ENCODE measurements around the gene PRSS36.
"Not testable (repeated sequence)": the region's sequence is repeated elsewhere in the genome, so short reads cannot be mapped to it uniquely, and the experiment has no call there.

The PRSS36 gene

DNA sequence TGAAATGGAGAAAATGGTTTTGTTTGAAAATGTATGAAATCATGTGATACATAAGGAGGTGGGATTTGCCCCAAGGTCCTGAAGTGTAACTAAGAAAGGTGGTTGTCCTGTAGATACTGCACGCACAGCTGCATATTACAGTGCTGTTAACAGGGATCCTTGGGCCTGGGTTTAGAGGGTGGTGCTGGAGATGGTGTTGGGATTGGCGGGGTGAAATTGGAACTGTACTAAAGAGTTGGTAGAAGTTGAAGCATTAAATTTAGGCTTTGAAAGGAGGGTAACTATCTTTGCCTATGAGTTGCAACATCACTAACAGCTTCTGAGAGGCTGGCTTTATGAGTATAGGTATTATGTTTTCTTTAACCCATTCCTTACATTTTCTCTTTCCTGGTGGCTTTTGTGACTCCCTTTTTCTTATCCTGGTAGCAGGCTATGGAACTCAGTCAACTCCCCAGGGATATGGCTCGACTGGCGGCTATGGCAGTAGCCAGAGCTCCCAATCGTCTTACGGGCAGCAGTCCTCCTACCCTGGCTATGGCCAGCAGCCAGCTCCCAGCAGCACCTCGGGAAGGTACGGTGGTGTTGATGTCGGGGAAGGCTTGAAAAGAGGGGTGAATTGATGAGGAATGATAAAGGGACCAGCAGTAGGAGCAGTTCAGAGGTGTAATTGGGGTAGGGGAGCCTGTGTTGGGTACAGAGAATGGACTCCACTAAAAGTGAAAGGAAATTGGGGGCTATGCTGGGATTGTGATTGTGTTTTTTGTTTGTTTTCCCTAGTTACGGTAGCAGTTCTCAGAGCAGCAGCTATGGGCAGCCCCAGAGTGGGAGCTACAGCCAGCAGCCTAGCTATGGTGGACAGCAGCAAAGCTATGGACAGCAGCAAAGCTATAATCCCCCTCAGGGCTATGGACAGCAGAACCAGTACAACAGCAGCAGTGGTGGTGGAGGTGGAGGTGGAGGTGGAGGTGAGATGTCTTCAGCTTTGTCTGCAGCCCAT is 33.9 kb upstream of the PRSS36 start:
- no peak for DNase-seq

DNA sequence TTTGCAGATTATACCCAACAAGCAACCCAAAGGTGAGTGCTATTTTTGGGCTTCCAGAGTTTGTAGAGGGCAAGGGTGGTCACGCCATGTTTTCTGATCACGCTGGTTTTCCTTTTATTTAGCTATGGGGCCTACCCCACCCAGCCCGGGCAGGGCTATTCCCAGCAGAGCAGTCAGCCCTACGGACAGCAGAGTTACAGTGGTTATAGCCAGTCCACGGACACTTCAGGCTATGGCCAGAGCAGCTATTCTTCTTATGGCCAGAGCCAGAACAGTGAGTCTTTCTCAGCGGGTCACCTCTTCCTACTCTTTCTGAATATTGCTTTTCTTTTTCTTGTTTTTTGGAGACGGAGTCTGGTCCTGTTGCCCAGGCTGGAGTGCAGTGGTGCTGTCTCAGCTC is 32.5 kb upstream of the PRSS36 start:
- no peak for DNase-seq

DNA sequence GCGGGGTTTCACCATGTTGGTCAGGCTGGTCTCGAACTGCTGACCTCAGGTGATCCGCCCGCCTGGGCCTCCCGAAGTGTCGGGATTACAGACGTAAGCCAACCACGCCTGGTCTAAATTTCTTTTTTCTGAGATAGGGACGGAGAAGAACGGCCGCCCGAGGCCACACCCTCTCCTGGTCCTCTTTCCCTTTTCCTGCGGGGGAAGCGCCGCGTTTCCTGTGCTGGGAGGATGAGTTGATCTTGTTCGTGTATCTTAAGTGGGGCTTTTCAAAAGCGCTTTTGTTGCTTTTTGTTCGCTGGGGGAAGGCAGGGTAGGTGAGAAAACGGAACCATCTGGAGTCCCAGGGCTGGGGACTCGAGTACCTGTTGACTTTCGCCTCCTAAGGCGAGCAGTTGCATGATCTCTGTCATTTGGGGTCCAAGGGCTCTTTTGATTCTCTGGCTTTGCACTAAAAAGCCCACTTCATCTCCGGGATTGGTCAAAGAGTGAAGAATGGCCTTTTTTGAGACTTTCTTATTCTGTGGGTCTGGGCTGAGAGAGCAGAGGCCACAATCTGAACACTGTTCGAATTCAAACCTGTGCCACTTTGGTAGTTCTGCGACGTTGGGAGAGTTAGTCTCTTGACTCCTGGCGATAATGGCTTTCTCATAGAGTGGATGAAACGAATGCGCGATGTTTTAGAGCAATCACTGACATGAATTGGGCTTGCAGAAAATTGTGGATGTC is 31.4 kb upstream of the PRSS36 start:
- no peak for DNase-seq

DNA sequence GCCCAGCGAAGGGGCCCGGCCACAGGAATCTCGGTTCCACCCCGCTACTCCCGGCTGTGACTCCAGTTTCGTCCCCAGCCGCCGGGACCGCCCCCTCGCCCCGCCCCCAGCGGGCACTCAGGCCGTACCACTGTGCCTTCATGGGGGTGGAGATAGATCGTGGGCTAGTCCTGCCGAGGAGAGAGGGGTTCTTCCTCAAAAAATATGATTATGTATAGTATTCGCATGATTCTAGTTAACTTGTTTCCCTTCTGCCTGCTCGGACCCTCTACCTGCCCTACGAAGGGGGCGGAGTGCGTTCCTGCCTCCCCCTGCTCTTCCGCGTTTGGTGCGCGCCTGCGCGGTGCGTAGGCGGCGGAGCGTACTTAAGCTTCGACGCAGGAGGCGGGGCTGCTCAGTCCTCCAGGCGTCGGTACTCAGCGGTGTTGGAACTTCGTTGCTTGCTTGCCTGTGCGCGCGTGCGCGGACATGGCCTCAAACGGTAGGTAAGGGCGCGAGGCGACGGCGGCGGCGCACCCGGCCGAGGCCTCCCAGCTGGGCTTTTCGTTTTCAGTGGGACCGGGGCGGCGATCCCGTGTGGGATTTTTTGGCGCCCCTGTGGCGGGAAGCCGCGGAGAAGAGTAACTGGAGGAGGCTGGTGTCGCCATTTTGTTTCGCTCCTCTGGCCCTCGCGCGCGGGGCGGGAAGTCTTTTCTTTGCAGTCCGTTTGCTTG is 30.0 kb upstream of the PRSS36 start, which contains the start of gene FUS:
Gene FUS (plus strand): TSS at position 393 of the 713 bp plus-strand sequence. CDS start 76 bp downstream, at position 469.
- DNase-seq, result peak; percentile 79

DNA sequence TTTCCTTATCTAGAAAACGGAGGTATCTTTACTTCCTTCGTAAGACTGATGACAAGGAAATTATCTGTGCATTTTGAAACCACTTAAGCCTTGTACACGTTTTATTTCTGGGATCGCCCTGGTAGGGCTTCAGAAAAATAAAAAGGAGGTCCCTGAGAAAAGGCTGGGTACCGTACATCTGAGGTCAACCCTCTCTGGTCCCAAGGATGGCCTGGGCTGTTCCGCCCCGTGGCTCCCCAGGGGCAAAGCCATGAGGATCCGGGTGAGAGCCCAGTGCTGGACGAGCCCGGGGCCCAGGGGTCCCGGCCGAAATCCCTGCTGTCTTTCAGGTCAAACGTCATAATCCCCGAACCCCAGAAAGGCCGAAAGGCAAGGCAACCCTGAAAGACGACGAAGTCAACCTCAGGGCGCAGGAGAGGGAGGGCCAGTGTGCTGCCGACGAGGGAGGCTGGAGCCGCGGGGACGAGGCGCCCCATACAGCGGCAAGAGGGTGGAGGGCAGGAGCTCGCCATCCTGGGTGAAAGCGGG is 29.4 kb upstream of the PRSS36 start:
- no peak for DNase-seq

DNA sequence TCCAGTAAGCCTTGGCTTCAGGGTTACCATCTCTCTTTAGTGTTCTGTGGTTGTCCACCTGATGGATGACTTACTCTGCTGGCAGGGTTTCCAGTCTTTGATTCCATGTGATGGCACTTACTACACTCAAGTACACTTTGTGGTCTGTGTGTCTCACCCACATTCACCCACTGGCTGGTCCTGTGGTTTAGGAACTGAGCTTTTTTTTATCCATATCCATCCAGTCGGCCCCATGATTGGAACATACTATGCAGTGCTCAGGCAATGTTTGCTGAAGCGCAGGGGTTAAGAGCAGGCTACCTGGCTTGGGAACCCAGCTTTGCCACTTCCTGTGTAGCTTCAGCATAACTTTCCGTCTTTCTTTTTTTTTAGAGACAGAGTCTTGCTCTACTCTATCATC is 27.3 kb upstream of the PRSS36 start:
- DNase-seq, result no peak

DNA sequence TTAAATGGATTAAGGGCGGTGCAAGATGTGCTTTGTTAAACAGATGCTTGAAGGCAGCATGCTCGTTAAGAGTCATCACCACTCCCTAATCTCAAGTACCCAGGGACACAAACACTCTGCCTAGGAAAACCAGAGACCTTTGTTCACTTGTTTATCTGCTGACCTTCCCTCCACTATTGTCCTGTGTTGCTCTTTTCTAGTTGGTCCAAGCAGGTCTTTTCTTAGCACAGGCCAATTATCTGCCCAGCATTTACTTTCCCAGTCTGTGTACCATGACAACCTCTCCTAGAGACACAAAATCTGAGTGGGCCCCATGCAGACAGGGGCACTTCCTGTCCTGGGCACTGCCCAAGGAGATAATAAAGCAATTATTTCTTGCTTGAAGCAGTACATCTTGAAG is 20.2 kb upstream of the PRSS36 start:
- not testable (repeated sequence) for DNase-seq

DNA sequence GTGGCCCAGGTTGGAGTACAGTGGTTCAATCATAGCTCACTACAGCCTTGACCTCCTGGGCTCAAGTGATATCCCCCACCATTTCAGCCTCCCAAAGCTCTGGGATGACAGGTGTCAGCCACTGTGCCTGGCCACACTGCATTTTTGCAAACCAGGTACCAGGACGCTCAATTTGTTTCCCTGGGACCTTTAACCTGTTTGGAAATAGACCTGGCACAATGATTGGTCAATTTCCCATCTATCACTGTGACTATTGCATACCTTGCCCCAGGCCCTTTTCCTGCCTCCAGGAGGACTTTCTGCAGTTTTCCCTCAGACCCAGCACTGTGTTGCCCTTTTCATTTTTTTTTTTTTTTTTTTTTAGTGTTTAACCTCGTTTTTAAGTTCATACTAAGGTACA is 19.0 kb upstream of the PRSS36 start:
- no peak for DNase-seq

DNA sequence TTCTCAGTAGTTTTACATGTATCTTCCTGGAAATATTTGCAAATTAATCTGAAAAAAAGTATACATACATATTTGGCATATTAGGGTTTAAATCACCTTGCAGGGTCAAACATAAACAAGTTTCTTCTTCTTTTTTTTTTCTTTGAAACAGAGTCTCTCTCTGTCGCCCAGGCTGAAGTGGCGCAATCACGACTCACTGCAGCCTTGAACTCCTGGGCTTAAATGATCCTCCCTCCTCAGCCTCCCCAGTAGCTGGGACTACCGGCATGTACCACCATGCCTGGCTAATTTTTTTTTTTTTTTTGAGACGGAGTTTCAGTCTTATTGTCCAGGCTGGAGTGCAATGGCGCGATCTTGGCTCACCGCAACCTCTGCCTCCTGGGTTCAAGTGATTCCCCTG is 17.4 kb upstream of the PRSS36 start:
- no peak for DNase-seq

DNA sequence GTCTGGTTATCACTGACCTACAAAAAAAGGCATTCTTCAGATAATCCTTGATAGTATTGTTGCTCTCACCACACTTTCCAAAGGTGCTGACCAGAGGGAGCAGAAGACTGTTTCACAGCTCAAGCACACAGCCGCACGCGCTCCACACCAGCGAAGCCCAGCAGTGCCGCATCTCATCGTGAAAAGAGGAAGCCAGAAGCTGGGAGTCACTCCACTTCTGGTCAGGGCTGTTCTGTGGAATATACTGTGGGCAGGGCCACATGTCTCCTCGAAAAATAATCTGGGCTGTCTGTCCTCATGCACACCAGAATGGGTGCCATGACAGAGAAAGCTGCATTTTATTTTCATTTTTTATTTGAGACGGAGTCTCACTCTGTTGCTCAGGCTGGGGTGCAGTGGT is 7.3 kb upstream of the PRSS36 start:
- DNase-seq, result no peak

DNA sequence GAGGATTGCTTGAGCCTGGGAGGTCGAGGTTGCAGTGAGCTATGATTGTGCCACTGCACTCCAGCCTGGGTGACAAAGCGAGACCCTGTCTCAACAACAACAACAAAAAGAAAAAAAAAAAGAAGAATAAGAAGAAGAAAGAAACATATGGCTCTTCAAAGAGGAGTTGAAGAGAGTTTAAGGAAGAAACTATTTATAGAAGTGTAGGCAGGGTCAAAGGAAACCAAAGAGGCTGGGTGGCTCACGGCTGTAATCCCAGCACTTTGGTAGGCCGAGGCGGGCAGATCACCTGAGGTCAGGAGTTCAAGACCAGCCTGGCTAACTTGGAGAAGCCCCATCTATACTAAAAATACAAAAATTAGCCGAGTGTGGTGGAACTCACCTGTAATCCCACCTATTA is 1.1 kb upstream of the PRSS36 start:
- not testable (repeated sequence) for DNase-seq

DNA sequence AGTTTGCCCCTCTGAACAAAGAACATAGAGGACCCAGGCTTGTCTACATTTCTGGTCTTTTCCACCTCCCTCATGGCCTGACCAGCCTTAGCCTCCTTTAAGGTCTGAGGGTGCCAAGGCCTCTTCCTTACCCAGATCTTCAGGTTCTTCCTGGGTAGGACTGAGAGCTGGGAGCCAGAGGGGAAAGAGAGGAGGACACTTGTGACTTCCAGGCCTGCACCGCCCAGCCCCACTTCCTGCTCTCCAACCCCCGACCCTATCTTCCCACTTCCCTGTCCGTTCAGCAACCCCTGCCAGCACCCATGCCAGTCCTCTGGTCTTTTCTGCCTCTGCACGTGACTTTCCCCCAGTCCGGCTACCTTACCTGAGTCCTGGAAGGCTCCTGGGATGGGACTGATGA is 534 bp downstream of the PRSS36 start:
- DNase-seq, result no peak

DNA sequence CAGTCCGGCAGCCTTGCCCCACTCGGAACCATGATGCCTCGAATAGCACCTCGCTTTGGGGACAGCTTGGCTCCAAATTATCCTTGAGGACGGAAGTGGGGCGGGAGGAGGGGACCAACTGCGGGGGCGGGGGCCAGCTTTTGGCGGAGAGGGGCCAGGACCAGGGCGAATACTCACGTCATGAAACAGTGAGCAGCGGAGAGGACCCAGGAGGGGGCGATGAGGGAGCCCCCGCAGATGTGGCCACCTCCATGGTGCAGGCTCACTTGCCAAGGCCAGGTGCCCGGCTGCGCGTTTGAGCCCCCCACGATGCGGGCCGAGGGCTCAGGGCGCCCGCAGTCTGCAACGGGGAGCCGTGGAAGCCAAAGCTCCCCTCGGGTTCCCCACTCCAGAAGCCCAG is 970 bp downstream of the PRSS36 start:
- DNase-seq, result no peak

DNA sequence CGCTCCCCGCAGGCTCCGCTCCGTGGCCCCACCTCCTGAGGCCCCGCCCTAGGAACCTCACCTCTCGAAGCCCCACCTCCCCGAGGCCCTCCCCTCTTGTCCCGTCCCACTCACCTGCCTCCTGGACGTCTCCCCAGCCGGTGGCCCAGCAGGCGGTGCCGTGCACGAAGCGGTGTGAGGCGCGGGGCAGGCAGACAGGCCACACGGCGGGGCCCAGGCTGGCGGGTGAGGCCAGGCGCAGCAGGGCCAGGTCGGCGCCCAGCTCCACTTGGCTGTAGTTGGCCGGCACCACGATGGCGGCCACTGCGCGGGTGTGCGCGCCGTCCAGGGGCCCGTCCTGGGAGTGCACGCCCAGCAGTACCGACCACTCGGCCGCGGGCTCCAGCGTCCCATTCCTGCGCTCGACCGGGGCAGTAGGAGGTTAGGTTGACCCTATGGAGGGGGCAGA is 1.6 kb downstream of the PRSS36 start:
- DNase-seq, result no peak

DNA sequence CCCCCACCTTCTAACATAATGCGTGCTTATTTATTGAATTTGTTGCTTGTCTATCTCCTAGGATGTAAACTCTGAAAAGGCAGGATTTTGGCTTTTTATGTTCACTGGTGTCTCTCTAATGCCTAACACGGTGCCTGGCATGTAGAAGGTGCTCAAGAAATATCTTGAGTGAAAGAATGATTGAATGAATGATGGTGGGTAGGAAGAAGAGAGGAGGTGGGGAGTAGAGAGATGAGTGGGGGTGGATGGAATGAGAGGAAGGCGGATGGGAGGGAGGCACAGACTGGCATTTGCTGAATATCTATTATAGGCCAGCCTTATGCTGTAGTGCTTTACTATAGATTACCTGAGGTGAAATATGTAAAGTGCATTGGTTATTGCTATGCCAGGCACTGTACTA is 2.3 kb downstream of the PRSS36 start:
- no peak for DNase-seq

DNA sequence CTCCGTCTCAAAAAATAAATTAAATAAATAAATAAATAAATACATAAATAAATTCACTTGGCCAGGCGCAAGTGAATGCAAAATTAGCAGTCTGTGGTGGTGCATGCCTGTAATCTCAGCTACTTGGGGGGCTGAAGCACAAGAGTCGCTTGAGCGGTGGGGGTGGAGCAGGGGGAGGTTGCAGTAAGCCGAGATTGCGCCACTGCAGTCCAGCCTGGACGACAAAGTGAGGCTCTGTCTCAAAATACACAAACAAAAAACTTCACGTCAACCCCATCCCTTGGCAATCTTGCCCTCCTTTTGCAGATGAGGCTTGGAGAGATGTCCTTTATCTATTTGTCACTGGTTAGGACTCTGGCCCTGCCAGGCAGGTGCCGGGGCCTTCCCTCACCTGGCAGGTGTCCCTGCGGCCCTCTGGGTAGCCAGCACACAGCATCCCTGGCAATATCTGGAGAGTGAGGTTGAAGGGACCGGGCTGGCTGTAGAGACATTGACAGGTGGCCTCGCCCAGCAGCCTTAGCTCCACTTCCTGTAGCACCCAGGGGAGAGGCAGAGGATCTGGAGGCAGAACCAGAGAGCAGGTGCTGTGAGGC is 4.4 kb downstream of the PRSS36 start:
- DNase-seq, result no peak

DNA sequence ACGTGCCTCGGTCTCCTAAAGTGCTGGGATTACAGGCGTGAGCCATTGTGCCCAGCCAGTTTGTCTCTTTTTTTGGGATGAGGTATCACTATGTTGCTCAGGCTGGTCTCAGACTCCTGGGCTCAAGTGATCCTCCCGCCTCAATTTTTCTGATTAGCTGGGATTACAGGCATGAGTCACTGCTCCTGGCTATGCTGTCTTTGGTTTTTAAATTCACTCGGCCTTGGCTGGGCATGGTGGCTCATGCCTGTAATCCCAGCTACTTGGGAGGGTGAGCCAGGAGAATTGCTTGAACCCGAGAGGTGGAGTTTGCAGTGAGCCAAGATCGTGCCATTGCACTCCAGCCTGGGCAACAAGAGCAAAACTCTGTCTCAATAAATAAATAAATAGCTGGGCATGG is 5.4 kb downstream of the PRSS36 start:
- DNase-seq, result not testable (repeated sequence)

DNA sequence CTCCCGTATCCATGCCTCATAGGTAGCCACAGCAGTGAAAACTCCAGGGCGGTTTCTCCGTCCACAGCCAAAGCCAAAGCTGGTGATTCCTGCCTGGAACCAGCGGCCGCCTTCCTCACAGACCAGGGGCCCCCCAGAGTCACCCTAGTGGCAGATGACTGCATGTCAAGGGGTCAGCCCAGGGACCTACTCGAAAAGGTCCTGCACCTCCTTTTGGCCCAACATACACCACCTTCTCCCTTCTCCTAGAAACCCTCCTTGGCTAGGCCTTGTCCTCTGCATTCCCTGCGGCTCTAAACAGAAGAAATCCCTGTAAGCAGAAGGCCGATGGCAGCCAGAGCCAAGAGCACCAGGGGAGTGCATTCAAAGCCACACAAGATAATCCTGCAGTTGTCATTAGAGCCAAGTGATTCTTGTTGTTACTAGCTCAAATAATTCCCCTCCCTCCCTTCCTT is 6.1 kb downstream of the PRSS36 start:
- no peak for DNase-seq

DNA sequence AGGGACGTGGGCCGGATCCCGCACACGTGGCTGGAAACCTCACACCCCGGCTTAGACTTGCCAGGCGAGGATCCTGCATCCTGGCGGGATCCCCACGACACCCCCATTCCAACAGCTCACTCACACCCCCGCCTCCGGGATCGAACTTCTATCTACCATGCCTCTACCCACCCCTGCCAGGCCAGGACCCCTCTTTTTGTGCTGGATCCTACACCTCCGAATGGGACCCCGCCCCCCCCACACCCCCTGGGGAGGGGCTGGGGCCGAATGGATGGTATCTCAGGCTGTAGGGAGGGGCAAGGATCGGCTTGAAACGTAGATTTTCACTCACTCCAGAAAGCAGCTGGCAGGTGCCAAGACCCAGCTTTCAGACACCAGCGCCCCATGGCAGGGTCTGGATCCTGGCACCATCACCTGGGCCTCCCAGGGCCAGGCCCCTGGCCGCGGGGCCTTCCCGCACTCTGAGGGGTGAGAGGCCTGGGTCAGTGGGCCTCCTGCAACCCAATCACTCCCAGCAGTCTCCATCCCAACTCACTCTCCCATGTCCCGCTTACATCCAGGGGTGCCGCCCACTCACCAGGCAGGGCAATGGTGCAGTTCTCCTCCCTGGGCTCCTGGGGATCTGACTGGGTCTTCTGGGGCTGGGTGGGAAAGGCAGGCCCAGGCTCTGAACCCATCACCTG is 6.7 kb downstream of the PRSS36 start:
- DNase-seq, result no peak

DNA sequence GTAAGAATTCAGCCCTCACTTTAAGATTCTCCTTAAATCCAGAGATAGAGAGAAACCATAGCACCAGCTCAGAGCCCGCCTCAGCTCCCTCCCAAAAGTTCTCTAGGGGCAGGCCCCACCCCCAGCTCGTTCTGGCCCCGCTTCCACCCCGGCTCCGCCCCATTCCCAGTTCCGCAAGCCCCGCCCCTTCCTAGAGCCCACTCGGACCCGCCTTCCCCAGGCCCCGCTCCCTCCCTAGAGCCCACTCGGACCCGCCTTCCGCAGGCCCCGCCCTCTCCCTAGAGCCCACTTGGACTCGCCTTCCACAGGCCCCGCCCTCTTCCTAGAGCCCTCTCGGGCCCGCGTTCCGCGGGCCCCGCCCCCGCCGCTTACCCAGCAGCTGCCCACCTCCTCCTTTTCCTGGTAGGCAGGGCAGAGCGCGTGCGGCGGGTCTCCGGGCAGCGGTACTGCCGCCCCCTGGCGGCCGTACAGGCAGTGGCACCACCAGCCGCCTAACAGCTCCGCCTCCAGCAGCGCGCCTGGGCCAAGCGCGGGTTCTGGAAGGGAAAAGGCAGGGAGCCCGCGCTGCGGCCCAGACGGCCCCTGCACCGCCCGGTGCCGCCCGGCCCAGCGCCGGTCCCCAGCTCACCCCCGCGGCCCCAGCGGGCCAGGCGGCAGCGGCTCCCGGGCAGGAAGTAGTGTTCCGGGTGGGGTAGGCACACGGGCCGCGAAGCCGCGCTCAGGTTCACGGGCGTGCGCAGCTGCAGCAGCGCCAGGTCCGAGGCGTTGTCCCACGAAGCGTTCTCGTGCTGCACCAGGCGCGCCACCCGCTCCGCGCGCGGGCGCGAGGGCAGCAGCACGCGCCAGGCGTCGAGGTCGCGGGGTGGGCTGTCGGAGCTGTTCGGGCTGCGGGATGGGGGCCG is 7.5 kb downstream of the PRSS36 start:
- peak; percentile 99 for DNase-seq

Data from NCI-H2171 (cell line).